Liver (tissue), 9 donors: ENCODE data around the gene ARIH2. TPM values are rescaled to one million over a fixed set of nuclear protein-coding genes. Genes with fewer than 3 reads are reported as not detected.

Experiments used
- DNase-seq: peaks from one replicate; pipeline ENCODE4 v3.0.0-alpha.2; 2017; ENCODE audit warnings: low spot score
- H3K27ac ChIP-seq, 2 donors: one replicate each; pipeline ENCODE4 v1.7.0; 2013; ENCODE audit warnings: inconsistent platforms in 2 of 2, low read length in 2 of 2, control low read depth in 1 of 2, low read depth in 1 of 2, mild to moderate bottlenecking in 1 of 2
- H3K27me3 ChIP-seq, 4 donors: one replicate each; pipeline versions ENCODE4 v1.6.1 to v1.7.0; 2013; ENCODE audit warnings: low read length in 3 of 4, inconsistent platforms in 1 of 4, mild to moderate bottlenecking in 1 of 4, moderate library complexity in 1 of 4; ENCODE audit not compliant: control insufficient read depth in 4 of 4, insufficient read depth in 4 of 4
- H3K36me3 ChIP-seq, 4 donors: one replicate each; pipeline versions ENCODE4 v1.6.1 to v1.7.0; 2013; ENCODE audit warnings: low read length in 3 of 4, mild to moderate bottlenecking in 3 of 4, low read depth in 1 of 4, moderate library complexity in 1 of 4; ENCODE audit not compliant: control insufficient read depth in 4 of 4, insufficient read depth in 3 of 4
- H3K4me1 ChIP-seq, 4 donors: one replicate each; pipeline versions ENCODE4 v1.6.1 to v1.7.0; 2013; ENCODE audit warnings: low read length in 3 of 4, mild to moderate bottlenecking in 3 of 4, moderate library complexity in 1 of 4; ENCODE audit not compliant: control insufficient read depth in 4 of 4, insufficient read depth in 4 of 4
- H3K4me3 ChIP-seq, 3 donors: one replicate each; pipeline versions ENCODE4 v1.6.1 to v1.7.0; 2013; ENCODE audit warnings: low read length in 3 of 3, control low read depth in 1 of 3, low read depth in 1 of 3, mild to moderate bottlenecking in 1 of 3
- H3K9ac ChIP-seq, 2 donors: one replicate each; pipeline ENCODE4 v1.7.0; 2013; ENCODE audit warnings: low read length in 2 of 2, mild to moderate bottlenecking in 2 of 2, moderate library complexity in 2 of 2, control low read depth in 1 of 2, low read depth in 1 of 2
- H3K9me3 ChIP-seq, 4 donors: one replicate each; pipeline versions ENCODE4 v1.6.1 to v1.7.0; 2013; ENCODE audit warnings: low read length in 3 of 4; ENCODE audit not compliant: control insufficient read depth in 4 of 4
- CTCF ChIP-seq: fragments of 150-350 bp; IDR thresholded peaks from 2 replicates; pipeline ENCODE4 v1.5.1; 2017; ENCODE audit warnings: improper control_type of control experiment, low read depth, low read length; ENCODE audit not compliant: missing input control
- EGR1 ChIP-seq, 2 donors: IDR thresholded peaks; 2 replicates each; pipeline ENCODE4 v1.6.1; 2016 to 2018; ENCODE audit warnings: antibody characterized with exemption in 2 of 2, low read depth in 2 of 2
- FOXA1 ChIP-seq: IDR thresholded peaks from 2 replicates; pipeline ENCODE4 v1.6.1; 2016; ENCODE audit warnings: antibody characterized with exemption
- FOXA2 ChIP-seq: IDR thresholded peaks from 2 replicates; pipeline ENCODE4 v1.6.1; 2016; ENCODE audit warnings: antibody characterized with exemption
- HNF4A ChIP-seq, 2 donors: conservative IDR thresholded peaks; 2 replicates each; pipeline ENCODE4 v1.6.1; 2016; ENCODE audit warnings: antibody characterized with exemption in 2 of 2, mild to moderate bottlenecking in 2 of 2
- HNF4G ChIP-seq: IDR thresholded peaks from 2 replicates; pipeline ENCODE4 v1.6.1; 2016; ENCODE audit warnings: antibody characterized with exemption
- JUND ChIP-seq, 2 donors: IDR thresholded peaks; 2 replicates each; pipeline ENCODE4 v1.6.1; 2016; ENCODE audit warnings: antibody characterized with exemption in 2 of 2
- MAX ChIP-seq: IDR thresholded peaks from 2 replicates; pipeline ENCODE4 v1.6.1; 2016; ENCODE audit warnings: antibody characterized with exemption
- NR2F2 ChIP-seq: IDR thresholded peaks from 2 replicates; pipeline ENCODE4 v1.6.1; 2016; ENCODE audit warnings: antibody characterized with exemption
- RAD21 ChIP-seq, 2 donors: IDR thresholded peaks; 2 replicates each; pipeline ENCODE4 v1.6.1; 2016; ENCODE audit warnings: antibody characterized with exemption in 2 of 2, mild to moderate bottlenecking in 2 of 2
- REST ChIP-seq: IDR thresholded peaks from 2 replicates; pipeline ENCODE4 v1.6.1; 2016; ENCODE audit warnings: antibody characterized with exemption, mild to moderate bottlenecking
- RXRA ChIP-seq, 2 donors: IDR thresholded peaks; 2 replicates each; pipeline ENCODE4 v1.6.1; 2017 to 2018; ENCODE audit warnings: antibody characterized with exemption in 2 of 2, mild to moderate bottlenecking in 1 of 2
- SP1 ChIP-seq: IDR thresholded peaks from 2 replicates; pipeline ENCODE4 v1.6.1; 2018; ENCODE audit warnings: antibody characterized with exemption, mild to moderate bottlenecking
- TAF1 ChIP-seq: conservative IDR thresholded peaks from 2 replicates; pipeline ENCODE4 v1.6.1; 2016; ENCODE audit warnings: antibody characterized with exemption, mild to moderate bottlenecking
- YY1 ChIP-seq: IDR thresholded peaks from 2 replicates; pipeline ENCODE4 v1.6.1; 2016; ENCODE audit warnings: antibody characterized with exemption, mild to moderate bottlenecking
- ZBTB33 ChIP-seq: IDR thresholded peaks from 2 replicates; pipeline ENCODE4 v1.6.1; 2016; ENCODE audit warnings: antibody characterized with exemption
- WGBS: extraction: QIAGEN DNeasy Blood & Tissue Kit; methylation state at CpG from one replicate; pipeline ENCODE4 v1.1.7; 2013; 5-methylcytosine and 5-hydroxymethylcytosine counted together
- polyA plus RNA-seq, 2 donors: library from polyadenylated mRNA; stranded (reverse) in 1 of 2; unstranded in 1 of 2; fragments of 200-250 nt in 1 of 2; fragments of >200 nt in 1 of 2; fragmentation: Nextera tagmentation in 1 of 2; extraction: Ambion mirVana in 1 of 2; gene quantifications; one replicate each; pipeline versions ENCODE4 v1.2.1 to v1.2.3, GENCODE V29; 2013 to 2015
- total RNA-seq, 2 donors: library from RNA; depleted of rRNA; stranded (reverse); fragments of >200 nt; gene quantifications; one replicate each; pipeline ENCODE4 v1.2.3, GENCODE V29; 2014
- donor health status: healthy.
- donor health status: healthy.
- donor health status: healthy.
- donor health status: healthy.
- donor health status: healthy.

ARIH2 gene
- total and polyA plus RNA-seq, 4 donors, result 24.8 to 63.5 (median 31.0) TPM

- H3K9me3 ChIP-seq, result no peaks in the 10 kb centered on the region
- H3K27me3 ChIP-seq, result no peaks in the 10 kb centered on the region
- no peak overlapping the region for H3K27ac ChIP-seq
- H3K4me1 ChIP-seq, result peaks cover 0 to 7% (median 6%) of the 10 kb centered on the region in 4 donors
- TF ChIP-seq NR2F2, result no peak
- no peak for TF ChIP-seq FOXA1
- no peak for TF ChIP-seq HNF4A (conservative IDR thresholded peaks at IDR 0.05)
- TF ChIP-seq REST, result no peak
- TF ChIP-seq CTCF, result no peak
- no peak for TF ChIP-seq SP1
- TF ChIP-seq ZBTB33, result no peak
- TF ChIP-seq RXRA (IDR thresholded peaks at IDR 0.05), result no peak
- TF ChIP-seq YY1, result no peak
- H3K4me3 ChIP-seq, result no peak overlapping the region
- peaks cover 0 to 8% (median 4%) of the 10 kb centered on the region in 4 donors for H3K36me3 ChIP-seq
- 89% methylated on average over 4 of the region's 4 CpGs for WGBS
- H3K9ac ChIP-seq, result no peak overlapping the region
- no peak for DNase-seq
Measured at GRCh38 chr3:48935530-48935929, 16.9 kb downstream of the ARIH2 start.

- H3K36me3 ChIP-seq, result peaks cover 0 to 8% (median 3%) of the 10 kb centered on the region in 4 donors
- no peak overlapping the region for H3K9ac ChIP-seq
- no peak overlapping the region for H3K27ac ChIP-seq
- peaks cover 0 to 7% (median 6%) of the 10 kb centered on the region in 4 donors for H3K4me1 ChIP-seq
- H3K4me3 ChIP-seq, result no peak overlapping the region
- no peak for DNase-seq
- no peaks in the 10 kb centered on the region for H3K9me3 ChIP-seq
- TF ChIP-seq HNF4G, result no peak
- TF ChIP-seq TAF1, result no peak
- no peaks in the 10 kb centered on the region for H3K27me3 ChIP-seq
Measured at GRCh38 chr3:48938156-48938555, 19.5 kb downstream of the ARIH2 start.

GRCh38 chr3:48938689-48939088 is 20.0 kb downstream of the ARIH2 start:
- no peaks in the 10 kb centered on the region for H3K9me3 ChIP-seq
- DNase-seq, result no peak
- H3K27me3 ChIP-seq, result no peaks in the 10 kb centered on the region
- H3K4me1 ChIP-seq, result peaks cover 0 to 7% (median 6%) of the 10 kb centered on the region in 4 donors
- H3K9ac ChIP-seq, result no peak overlapping the region
- 81% methylated on average over 3 of the region's 3 CpGs for WGBS
- peaks cover 0 to 8% (median 3%) of the 10 kb centered on the region in 4 donors for H3K36me3 ChIP-seq
- H3K4me3 ChIP-seq, result no peak overlapping the region
- H3K27ac ChIP-seq, result no peak overlapping the region
- TF ChIP-seq JUND (IDR thresholded peaks at IDR 0.05), result no peak
- TF ChIP-seq HNF4G, result no peak
- TF ChIP-seq RAD21 (IDR thresholded peaks at IDR 0.05), result no peak
- no peak for TF ChIP-seq HNF4A (conservative IDR thresholded peaks at IDR 0.05)
- TF ChIP-seq REST, result no peak
- TF ChIP-seq NR2F2, result no peak
- no peak for TF ChIP-seq EGR1 (IDR thresholded peaks at IDR 0.05; ENCODE audit: low read depth in 2 of 2)
- no peak for TF ChIP-seq MAX
- no peak for TF ChIP-seq TAF1
- no peak for TF ChIP-seq RXRA (IDR thresholded peaks at IDR 0.05)
- TF ChIP-seq FOXA2, result no peak
- TF ChIP-seq SP1, result no peak
